ENCODE data around the gene PWWP2A. TPM values are rescaled to one million over a fixed set of nuclear protein-coding genes. Genes with fewer than 3 reads are reported as not detected.

PWWP2A gene
- total RNA-seq, 1 donor: 26.8 TPM

- Histone ChIP-seq H3K9me3 (ENCODE audit: low read depth, low read length) (no peaks in the 10 kb centered on the region), H4K20me1 (ENCODE audit: insufficient read depth, low read length) (peaks cover 7% of the 10 kb centered on the region), H3K4me3 (ENCODE audit: insufficient read depth, low read length) (peak overlapping the region; percentile 92), H3K4me1 (ENCODE audit: insufficient read depth, low read length) (peaks cover 5% of the 10 kb centered on the region), H3K4me2 (ENCODE audit: insufficient read depth, low read length) (peak overlapping the region; percentile 89), H3K36me3 (ENCODE audit: insufficient read depth, low read length) (peaks cover 29% of the 10 kb centered on the region), H3K79me2 (ENCODE audit: insufficient read depth, low read length) (peaks cover 46% of the 10 kb centered on the region), H3K27ac (ENCODE audit: low read depth, low read length) (peak overlapping the region; percentile 82), H2AFZ (ENCODE audit: low read length) (peak overlapping the region; percentile 88), H3K27me3 (ENCODE audit: insufficient read depth, low read length) (no peaks in the 10 kb centered on the region)
- TF ChIP-seq CTCF (IDR thresholded peaks at IDR 0.05; ENCODE audit: extremely low read depth, low read depth, low read length): no peak
- peak; percentile 92 for DNase-seq (ENCODE audit: insufficient read length, low spot score, missing footprints)
Measured at GRCh38 chr5:160118349-160119141, 705 bp downstream of the PWWP2A start.

GRCh38 chr5:160116991-160117390, 2.3 kb downstream of the PWWP2A start:
- Histone ChIP-seq H3K27ac (ENCODE audit: low read depth, low read length) (no peak overlapping the region), H2AFZ (ENCODE audit: low read length) (no peak overlapping the region), H3K4me1 (ENCODE audit: insufficient read depth, low read length) (peaks cover 5% of the 10 kb centered on the region), H3K36me3 (ENCODE audit: insufficient read depth, low read length) (peaks cover 36% of the 10 kb centered on the region), H3K4me2 (ENCODE audit: insufficient read depth, low read length) (no peak overlapping the region), H3K27me3 (ENCODE audit: insufficient read depth, low read length) (no peaks in the 10 kb centered on the region), H3K4me3 (ENCODE audit: insufficient read depth, low read length) (no peak overlapping the region), H3K9me3 (ENCODE audit: low read depth, low read length) (no peaks in the 10 kb centered on the region), H3K79me2 (ENCODE audit: insufficient read depth, low read length) (peaks cover 62% of the 10 kb centered on the region), H4K20me1 (ENCODE audit: insufficient read depth, low read length) (peaks cover 11% of the 10 kb centered on the region)
- no peak for TF ChIP-seq CTCF (IDR thresholded peaks at IDR 0.05; ENCODE audit: extremely low read depth, low read depth, low read length)
- no peak for DNase-seq (ENCODE audit: insufficient read length, low spot score, missing footprints)

GRCh38 chr5:160108124-160108523, 11.1 kb downstream of the PWWP2A start:
- H4K20me1 ChIP-seq (ENCODE audit: insufficient read depth, low read length): peaks cover 13% of the 10 kb centered on the region
- H3K4me3 ChIP-seq (ENCODE audit: insufficient read depth, low read length): no peak overlapping the region
- no peaks in the 10 kb centered on the region for H3K9me3 ChIP-seq (ENCODE audit: low read depth, low read length)
- peaks cover 21% of the 10 kb centered on the region for H3K36me3 ChIP-seq (ENCODE audit: insufficient read depth, low read length)
- H3K4me2 ChIP-seq (ENCODE audit: insufficient read depth, low read length): no peak overlapping the region
- no peak overlapping the region for H2AFZ ChIP-seq (ENCODE audit: low read length)
- H3K79me2 ChIP-seq (ENCODE audit: insufficient read depth, low read length): peaks cover 90% of the 10 kb centered on the region
- DNase-seq (ENCODE audit: insufficient read length, low spot score, missing footprints): no peak
- H3K27ac ChIP-seq (ENCODE audit: low read depth, low read length): no peak overlapping the region
- no peak for TF ChIP-seq CTCF (IDR thresholded peaks at IDR 0.05; ENCODE audit: extremely low read depth, low read depth, low read length)
- no peaks in the 10 kb centered on the region for H3K4me1 ChIP-seq (ENCODE audit: insufficient read depth, low read length)
- no peaks in the 10 kb centered on the region for H3K27me3 ChIP-seq (ENCODE audit: insufficient read depth, low read length)

GRCh38 chr5:160105686-160106360, 13.4 kb downstream of the PWWP2A start:
- peak; percentile 22 for DNase-seq (ENCODE audit: insufficient read length, low spot score, missing footprints)
- Histone ChIP-seq H3K4me2 (ENCODE audit: insufficient read depth, low read length) (no peak overlapping the region), H3K79me2 (ENCODE audit: insufficient read depth, low read length) (peaks cover 87% of the 10 kb centered on the region), H3K9me3 (ENCODE audit: low read depth, low read length) (no peaks in the 10 kb centered on the region), H4K20me1 (ENCODE audit: insufficient read depth, low read length) (peaks cover 8% of the 10 kb centered on the region), H3K36me3 (ENCODE audit: insufficient read depth, low read length) (peaks cover 20% of the 10 kb centered on the region), H3K4me1 (ENCODE audit: insufficient read depth, low read length) (no peaks in the 10 kb centered on the region), H3K27me3 (ENCODE audit: insufficient read depth, low read length) (no peaks in the 10 kb centered on the region), H3K27ac (ENCODE audit: low read depth, low read length) (peak overlapping the region; percentile 33), H3K4me3 (ENCODE audit: insufficient read depth, low read length) (no peak overlapping the region), H2AFZ (ENCODE audit: low read length) (no peak overlapping the region)
- TF ChIP-seq CTCF (IDR thresholded peaks at IDR 0.05; ENCODE audit: extremely low read depth, low read depth, low read length): no peak
